ENCODE data around the gene GGCX.
"Not testable (repeated sequence)": the region's sequence is repeated elsewhere in the genome, so short reads cannot be mapped to it uniquely, and the experiment has no call there.

GGCX gene

GRCh38 chr2:85594715-85595300 lies 33.5 kb upstream of the GGCX start:
- DNase-seq (ENCODE audit: extremely low read depth, insufficient read length), result no peak
- TF ChIP-seq CTCF (IDR thresholded peaks at IDR 0.05; ENCODE audit: insufficient read depth, low read length, poor library complexity, severe bottlenecking), result no peak
- peaks cover 8% of the 10 kb centered on the region for H3K36me3 ChIP-seq (ENCODE audit: control insufficient read depth, insufficient read depth, low read length)

GRCh38 chr2:85593023-85593422 lies 31.7 kb upstream of the GGCX start:
- DNase-seq (ENCODE audit: extremely low read depth, insufficient read length), result no peak
- H3K36me3 ChIP-seq (ENCODE audit: control insufficient read depth, insufficient read depth, low read length), result peaks cover 8% of the 10 kb centered on the region
- no peaks in the 10 kb centered on the region for H3K27me3 ChIP-seq (replicated peaks; ENCODE audit: control insufficient read depth, insufficient read depth, low read length)
- H3K4me3 ChIP-seq (replicated peaks; ENCODE audit: low read depth, low read length), result no peak overlapping the region
- TF ChIP-seq CTCF (IDR thresholded peaks at IDR 0.05; ENCODE audit: insufficient read depth, low read length, poor library complexity, severe bottlenecking), result no peak

More at GRCh38 chr2:85594715-85595300, 33.5 kb upstream of the GGCX start:
- peak overlapping the region; percentile 97 for H3K4me3 ChIP-seq (replicated peaks; ENCODE audit: low read depth, low read length)
- no peaks in the 10 kb centered on the region for H3K27me3 ChIP-seq (replicated peaks; ENCODE audit: control insufficient read depth, insufficient read depth, low read length)

GRCh38 chr2:85592299-85592698 lies 31.0 kb upstream of the GGCX start:
- H3K36me3 ChIP-seq (ENCODE audit: control insufficient read depth, insufficient read depth, low read length); H3K4me3 ChIP-seq (replicated peaks; ENCODE audit: low read depth, low read length); DNase-seq (ENCODE audit: extremely low read depth, insufficient read length); H3K27me3 ChIP-seq (replicated peaks; ENCODE audit: control insufficient read depth, insufficient read depth, low read length): not testable (repeated sequence)

- no peak for DNase-seq (ENCODE audit: extremely low read depth, insufficient read length)
- Histone ChIP-seq H3K4me3 (replicated peaks; ENCODE audit: low read depth, low read length) (no peak overlapping the region), H3K27me3 (replicated peaks; ENCODE audit: control insufficient read depth, insufficient read depth, low read length) (no peaks in the 10 kb centered on the region), H3K36me3 (ENCODE audit: control insufficient read depth, insufficient read depth, low read length) (no peaks in the 10 kb centered on the region; the same call in 1 of the 2 replicates)
- no peak for TF ChIP-seq CTCF (IDR thresholded peaks at IDR 0.05; ENCODE audit: insufficient read depth, low read length, poor library complexity, severe bottlenecking)
These were observed 30.3 kb upstream of the GGCX start for GRCh38 chr2:85591563-85591962.

- no peaks in the 10 kb centered on the region for H3K27me3 ChIP-seq (replicated peaks; ENCODE audit: control insufficient read depth, insufficient read depth, low read length)
- H3K36me3 ChIP-seq (ENCODE audit: control insufficient read depth, insufficient read depth, low read length), result no peaks in the 10 kb centered on the region
- no peak for DNase-seq (ENCODE audit: extremely low read depth, insufficient read length)
- H3K4me3 ChIP-seq (replicated peaks; ENCODE audit: low read depth, low read length), result no peak overlapping the region
- TF ChIP-seq CTCF (IDR thresholded peaks at IDR 0.05; ENCODE audit: insufficient read depth, low read length, poor library complexity, severe bottlenecking), result no peak
These were observed 29.7 kb upstream of the GGCX start for GRCh38 chr2:85590950-85591349.

- H3K36me3 ChIP-seq (ENCODE audit: control insufficient read depth, insufficient read depth, low read length), result no peaks in the 10 kb centered on the region
- no peak for TF ChIP-seq CTCF (IDR thresholded peaks at IDR 0.05; ENCODE audit: insufficient read depth, low read length, poor library complexity, severe bottlenecking)
- no peak for DNase-seq (ENCODE audit: extremely low read depth, insufficient read length)
- H3K27me3 ChIP-seq (replicated peaks; ENCODE audit: control insufficient read depth, insufficient read depth, low read length), result no peaks in the 10 kb centered on the region
- H3K4me3 ChIP-seq (replicated peaks; ENCODE audit: low read depth, low read length), result no peak overlapping the region
These were observed 28.9 kb upstream of the GGCX start for GRCh38 chr2:85589982-85590791.
